GM12892 (cell line): ENCODE data around the gene GON4L.

Source experiments
- POLR2A ChIP-seq: IDR thresholded peaks from 2 replicates; pipeline ENCODE4 v1.6.1; 2011; ENCODE audit warnings: low read depth, low read length, control low read depth
- POLR2AphosphoS5 ChIP-seq: IDR thresholded peaks from 2 replicates; pipeline ENCODE4 v1.6.1; 2011; ENCODE audit warnings: low read depth, low read length, control low read depth

GRCh38 chr1:155899683-155900082 is 42.7 kb upstream of the GON4L start:
- TF ChIP-seq POLR2A (no peak), POLR2AphosphoS5 (no peak)
